NK-92 treated with Interleukin-12 subunit alpha and Interleukin-12 subunit beta, amount 100 ng/mL, for 24 hours (cell line): ENCODE results near the gene RBM24.
"Not testable (repeated sequence)": the region's sequence is repeated elsewhere in the genome, so short reads cannot be mapped to it uniquely, and the experiment has no call there.

Experiments
- DNase-seq: peaks from one replicate; lab custom pipeline; 2025; lab: John Stamatoyannopoulos, UW

The RBM24 gene

DNA sequence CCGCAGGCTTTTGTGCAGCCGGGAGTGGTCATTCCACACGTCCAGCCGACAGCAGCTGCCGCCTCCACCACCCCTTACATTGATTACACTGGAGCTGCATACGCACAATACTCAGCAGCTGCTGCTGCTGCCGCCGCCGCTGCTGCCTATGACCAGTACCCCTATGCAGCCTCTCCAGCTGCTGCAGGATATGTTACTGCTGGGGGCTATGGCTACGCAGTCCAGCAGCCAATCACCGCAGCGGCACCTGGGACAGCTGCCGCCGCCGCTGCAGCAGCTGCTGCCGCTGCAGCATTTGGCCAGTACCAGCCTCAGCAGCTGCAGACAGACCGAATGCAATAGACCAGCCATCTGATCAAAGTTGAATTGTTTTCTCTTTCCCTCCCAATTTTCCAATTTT, 10.6 kb downstream of the RBM24 start:
- DNase-seq = no peak

DNA sequence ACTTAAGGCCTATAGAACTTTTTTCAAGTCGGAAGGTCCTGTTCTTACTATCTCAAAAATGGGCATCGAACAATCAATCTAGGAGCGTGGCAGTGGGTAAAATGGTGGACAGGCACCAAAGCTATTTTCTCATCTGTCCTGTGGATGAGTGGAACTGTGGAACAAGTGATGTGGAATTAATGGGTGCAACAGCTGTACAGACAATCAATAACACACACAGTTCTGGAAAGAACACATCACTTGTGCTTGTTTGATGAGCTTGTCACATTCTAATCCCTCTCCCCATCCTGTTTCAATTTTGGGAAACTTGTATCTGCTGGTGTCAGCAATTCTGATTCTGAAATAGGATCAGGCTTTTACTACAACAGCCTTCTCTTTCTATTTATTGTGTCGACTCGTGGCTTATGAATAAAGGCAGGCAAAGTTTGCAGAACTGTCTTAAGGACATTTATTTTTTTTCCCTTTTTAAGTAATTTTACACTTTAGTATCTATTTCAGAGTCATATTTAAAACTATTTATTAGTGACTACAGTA, 11.5 kb downstream of the RBM24 start:
- DNase-seq = no peak

DNA sequence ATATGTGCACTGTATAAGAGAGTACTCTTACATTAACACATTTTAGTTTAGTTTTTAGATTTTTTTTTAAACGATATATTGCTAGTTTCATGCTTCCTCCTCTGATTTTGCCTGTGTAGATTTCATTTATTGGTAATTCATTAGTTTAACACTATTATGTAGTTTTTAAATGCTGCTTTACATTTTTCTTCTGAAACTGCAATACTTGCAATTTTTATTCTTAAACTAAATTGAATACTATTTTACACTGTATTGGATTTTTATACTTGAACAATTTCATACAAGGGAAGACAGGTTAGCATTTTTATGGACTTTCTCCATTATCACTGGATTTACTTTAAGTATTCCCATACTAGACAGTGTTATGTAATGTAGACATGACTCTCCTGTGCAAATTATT, 12.2 kb downstream of the RBM24 start:
- no peak for DNase-seq

DNA sequence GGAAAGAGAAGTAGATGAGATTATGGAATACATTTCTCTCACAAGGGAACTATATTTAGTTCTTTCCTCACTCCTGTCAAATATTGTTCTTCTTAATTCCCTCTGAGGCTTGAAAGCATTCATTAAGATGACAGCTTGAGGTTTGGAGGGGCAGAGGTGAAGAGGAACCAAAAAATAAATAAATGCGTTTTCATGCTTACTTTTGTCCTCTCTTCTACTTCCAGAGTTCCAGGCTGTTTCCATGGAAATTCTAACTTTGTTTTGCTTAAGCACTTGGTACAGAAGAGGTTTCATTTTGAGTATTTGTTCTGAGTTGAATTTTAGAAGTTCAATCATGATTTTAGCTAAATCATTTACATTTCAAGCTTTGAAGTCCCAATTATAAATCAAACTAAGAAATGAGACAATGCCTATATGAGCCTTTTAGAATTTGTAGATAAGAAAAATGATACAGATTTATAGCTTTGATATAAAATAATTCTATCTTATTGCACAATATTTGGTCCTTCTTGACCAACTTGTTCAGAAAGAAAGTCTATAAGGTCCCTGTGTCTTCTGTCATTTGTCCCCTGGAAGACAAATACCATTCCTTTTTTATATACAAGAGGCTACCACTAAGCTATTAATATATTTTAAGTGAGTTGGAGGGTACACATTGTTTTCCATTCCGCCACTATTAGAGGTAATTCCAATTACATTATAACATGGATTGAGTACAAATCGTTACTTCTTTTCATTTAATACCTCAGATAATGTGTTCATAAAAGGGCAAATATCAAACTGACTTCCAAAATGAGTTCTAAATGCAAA, 16.3 kb downstream of the RBM24 start:
- no peak for DNase-seq

DNA sequence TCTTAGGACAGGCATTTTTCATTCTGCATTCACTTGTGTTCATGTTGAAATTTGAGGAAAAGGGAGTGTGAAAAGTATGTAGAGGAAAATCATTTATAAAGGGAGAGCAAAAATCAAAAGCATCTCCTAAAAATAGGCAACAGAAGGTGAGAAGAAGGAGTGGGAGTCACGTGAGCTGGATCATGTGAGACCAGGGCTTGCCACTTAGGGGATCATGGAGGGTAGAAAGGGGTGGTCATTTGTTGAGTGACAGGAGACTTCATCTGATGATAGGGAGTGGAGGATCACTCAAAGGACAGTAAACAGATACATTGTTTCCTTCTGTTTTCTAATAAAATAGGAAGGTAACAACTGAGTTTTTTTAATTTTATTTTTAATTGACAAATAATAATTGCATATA, 17.1 kb downstream of the RBM24 start:
- DNase-seq = no peak

DNA sequence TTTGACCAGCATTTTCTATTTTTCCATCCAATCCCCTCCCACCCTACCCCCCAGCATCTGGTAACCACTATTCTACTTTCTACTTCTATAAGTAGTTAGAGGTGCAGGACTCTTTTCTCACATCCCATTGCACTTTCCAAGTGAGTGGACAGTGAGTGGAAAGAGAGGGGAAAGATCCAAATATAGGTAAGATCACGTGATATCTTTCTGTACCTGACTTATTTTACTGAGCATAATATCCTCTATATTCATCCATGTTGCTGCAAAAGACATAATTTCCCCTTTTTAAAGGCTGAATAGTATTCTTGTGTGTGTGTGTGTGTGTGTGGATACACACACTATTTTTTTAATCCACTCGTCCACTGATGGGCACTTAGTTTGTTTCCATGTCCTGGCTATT, 18.1 kb downstream of the RBM24 start:
- no peak for DNase-seq

DNA sequence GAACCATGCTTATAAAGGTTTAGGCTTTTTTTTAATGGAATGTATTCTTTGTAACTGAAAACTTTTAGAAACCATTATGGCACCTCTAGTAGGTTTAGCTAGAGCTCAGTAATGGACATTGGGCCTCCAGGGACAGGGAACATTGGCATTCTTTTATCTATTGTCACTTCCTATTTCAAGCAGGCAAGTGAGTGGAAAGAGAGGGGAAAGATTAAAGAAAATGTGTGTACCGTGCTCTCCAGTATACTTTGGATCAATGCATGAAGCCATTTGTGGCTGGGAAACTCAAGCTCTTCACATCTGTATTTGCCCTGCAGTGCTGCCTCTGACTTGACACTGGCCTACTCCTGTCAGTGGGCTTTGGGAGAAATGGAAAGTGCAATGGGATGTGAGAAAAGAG, 18.6 kb downstream of the RBM24 start:
- no peak for DNase-seq

DNA sequence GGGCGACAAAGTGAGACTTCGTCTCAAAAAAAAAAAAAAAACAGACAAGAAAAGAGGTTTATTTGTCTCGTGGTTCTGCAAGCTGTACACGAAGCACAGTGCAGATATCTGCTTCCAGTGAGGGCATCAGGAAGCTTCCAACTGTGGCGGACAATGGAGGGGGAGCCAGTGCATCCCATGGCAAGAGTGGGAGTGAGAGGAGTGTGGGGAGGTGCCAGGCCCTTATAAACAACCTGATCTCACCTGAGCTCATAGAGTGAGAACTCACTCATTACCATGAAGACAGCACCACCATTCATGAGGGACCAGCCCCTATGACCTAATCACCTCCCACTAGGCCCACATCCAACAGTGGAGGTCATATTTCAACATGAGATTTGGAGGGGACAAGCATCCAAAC, 19.5 kb downstream of the RBM24 start:
- DNase-seq = no peak

DNA sequence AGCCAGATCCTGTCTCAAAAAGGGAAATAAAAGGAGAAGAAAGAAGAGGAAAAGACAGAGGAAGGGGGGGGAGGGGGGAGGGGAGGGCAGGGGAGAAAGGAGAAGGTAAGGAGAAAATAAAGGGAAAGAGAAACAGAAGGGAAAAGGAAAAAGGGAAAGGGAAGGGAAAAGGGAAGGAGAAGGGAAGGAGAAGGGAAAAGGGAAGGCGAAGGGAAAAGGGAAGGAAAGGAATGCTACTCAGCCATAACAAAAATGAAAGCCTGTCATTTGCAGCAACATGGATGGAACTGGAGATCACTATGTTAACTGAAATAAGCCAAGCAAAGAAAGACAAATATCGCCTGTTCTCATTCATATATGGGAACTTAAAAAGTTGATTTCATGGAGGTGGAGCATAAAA, 22.3 kb downstream of the RBM24 start:
- no peak for DNase-seq

DNA sequence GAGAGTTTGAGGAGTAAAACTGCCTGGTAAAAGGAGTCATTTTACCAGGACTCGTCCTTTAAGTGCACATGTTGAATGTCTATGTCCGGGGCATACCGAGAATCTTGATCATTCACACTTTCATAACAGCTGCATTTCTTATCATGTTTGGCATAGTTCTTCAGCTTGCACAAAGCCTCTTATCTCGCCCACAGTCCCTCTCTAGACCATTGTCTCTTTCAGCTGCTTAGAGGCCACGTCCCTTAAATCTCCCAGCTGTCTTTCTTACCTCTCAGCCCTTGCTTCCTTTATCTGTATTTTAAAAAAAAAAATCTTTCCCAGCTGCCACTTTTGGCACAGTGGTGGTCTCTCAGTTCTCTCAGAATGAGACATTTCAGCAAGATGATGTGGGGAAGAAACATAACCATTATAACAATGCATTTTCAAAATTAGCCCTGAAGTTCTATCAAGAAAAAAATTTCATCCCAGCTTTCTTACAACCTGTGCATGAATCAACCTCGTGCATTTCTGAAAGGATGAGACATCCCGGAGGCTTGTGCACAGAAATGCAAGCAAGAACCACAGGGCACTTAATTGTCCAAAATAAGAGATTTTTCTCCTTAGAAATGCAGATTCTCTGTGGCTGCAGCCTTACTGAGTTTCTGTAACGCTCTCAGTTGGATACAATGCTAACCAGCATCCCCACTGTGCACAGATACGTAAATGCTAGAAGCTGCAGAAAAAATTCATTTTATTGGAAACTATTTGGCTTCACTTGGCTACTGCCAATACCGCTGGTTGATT, 24.2 kb downstream of the RBM24 start:
- DNase-seq = no peak

DNA sequence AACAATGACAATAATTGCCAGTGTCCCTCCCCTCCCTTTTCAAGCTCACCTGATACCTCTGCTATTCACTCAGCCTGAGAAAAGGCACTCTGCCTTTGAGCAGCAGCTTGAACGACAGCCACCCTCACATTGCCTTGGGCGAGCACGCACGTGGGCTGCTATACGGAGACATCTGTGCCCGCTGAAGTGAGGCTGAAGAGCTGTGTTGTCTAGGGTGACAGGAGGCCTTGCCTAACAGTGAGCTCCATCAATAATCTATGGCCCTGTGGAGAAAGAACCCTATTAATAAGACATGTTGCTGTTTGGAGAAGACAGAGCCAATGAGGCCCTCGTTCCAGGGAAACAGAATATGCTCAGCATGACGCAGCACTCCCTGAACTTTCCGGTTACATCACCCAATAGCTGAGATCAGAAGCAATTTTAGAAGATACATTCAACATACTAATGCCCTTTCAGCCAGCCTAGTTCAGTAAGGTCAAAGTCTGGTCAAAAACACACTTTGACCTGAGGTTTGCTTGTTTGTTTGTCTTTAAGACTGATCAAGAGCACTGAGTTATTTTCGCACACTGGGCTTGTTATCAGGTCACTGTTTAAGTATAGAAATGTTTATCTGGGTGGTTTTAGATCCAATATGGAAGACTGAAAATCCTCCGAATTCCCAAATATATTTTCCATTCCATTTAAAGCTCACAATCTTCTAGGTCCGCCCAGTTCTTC, 30.6 kb downstream of the RBM24 start:
- DNase-seq = no peak

DNA sequence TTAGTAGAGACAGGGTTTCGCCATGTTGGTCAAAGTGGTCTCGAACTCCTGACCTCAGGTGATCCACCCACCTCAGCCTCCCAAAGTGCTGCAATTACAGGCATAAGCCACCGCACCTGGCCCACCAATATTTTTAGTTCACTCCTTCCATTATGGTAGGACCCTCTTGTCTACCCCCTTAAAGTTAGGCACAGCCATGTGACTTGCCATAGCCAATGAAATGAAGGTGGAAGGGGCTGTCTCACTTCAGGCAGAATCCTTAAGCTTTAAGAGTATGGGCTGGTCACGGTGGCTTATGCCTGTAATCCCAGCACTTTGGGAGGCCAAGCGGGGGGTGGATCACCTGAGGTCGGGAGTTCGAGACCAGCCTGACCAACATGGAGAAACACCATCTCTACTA, 32.1 kb downstream of the RBM24 start:
- not testable (repeated sequence) for DNase-seq

DNA sequence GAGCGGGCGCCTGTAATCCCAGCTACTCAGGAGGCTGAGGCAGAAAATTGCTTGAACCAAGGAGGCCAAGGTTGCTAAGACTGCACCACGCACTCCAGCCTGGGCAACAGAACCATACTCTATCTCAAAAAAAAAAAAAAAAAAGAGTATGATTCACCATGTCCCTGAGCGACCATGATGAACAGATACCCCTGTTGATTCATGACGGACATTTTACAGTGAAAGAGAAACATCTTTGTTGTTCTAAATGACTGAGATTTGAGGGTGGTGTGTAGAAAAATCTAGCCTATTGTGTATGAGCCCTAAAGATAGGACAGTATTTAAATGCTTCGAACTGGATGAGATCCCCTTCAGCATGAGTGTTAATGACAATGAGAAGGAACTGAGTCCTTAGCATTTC, 32.8 kb downstream of the RBM24 start:
- no peak for DNase-seq

DNA sequence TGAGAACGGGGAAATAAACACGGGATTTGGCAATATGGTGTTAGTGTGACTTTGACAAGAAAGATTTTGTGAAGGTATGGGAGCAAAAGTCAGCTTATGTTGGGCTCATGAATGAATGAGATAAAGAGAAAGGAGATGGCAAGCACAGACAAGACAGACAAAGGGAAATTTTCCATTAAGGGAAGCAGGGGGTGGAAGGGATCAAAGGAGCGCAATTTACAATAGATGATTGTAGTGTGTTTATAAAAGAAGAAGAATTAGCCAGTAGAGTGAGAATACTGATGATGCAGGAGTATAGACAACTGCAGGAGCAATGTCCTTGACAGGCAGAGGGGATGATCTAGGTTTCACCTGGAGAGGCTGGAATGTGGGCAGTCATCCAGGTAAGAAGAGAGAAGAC, 34.1 kb downstream of the RBM24 start:
- DNase-seq = no peak

DNA sequence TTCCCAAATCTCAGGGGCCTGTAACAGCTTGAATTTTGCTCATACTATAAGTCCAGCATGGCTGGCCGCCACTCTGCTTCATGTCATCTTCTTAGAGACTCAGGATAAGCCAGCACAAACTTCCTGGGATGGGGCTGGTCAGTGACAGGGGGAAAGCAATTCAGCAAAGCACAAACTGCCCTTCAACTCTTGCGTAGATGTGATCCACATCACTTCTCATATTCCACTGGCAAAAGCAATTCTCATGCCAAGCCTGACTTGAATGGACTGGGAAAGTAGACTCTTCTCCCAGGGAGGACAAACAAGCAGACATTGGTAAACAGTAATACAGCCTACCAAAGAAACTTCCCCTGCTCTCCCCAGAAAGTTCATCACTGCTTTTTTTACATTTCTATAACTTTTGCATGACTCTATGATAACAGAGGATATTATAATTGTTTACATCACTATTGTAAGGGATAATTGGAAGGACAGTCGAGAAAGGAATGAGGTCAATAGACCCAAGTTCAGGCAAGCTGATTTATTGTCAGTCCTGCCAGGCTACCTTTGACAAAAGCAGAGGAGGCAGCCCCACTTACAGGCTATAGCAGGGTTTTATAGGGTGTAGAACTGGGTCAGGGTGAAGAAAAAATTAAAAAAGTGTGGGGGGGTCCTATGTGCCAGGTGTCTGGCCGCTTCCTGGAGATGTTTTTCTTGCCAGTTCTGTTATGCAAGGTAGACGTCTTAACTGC, 37.4 kb downstream of the RBM24 start:
- no peak for DNase-seq

DNA sequence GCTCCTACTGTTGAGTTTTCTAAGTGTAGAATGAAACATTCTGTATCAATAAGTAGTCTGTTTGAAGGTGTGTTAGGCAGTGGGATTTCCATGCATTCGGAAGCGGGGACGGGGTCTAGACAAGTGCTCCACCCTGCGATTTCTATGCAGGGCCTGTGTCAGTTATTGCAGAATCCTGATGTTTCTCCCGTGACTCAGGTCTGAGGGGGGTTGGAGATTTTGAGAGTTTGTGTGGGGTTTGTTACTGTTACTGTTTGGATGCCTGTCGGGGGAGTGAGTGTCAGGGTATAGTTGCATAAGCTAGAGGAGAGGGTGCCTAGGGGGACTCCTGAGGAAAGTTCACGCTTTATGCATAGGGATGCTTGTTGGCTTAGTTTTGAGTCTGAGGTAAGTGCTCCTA, 39.1 kb downstream of the RBM24 start:
- not testable (repeated sequence) for DNase-seq

DNA sequence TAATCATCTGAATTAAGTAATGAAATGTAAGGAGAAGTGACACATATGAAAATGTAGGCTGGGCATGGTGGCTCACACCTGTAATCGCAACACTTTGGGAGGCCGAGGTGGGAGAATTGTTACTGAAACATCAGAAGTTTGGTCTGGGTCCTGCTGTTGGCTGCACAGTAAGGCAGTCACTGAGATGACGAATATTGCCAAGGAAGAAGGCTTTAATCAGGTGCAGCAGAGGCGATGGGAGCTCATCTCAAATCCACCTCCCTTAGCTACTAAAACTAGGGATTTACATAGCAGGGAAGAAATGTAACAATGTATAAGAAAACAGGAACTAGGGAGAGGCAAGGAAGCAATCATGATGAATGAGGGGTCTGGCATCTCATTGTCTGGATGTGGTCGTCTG, 50.1 kb downstream of the RBM24 start:
- DNase-seq = no peak

DNA sequence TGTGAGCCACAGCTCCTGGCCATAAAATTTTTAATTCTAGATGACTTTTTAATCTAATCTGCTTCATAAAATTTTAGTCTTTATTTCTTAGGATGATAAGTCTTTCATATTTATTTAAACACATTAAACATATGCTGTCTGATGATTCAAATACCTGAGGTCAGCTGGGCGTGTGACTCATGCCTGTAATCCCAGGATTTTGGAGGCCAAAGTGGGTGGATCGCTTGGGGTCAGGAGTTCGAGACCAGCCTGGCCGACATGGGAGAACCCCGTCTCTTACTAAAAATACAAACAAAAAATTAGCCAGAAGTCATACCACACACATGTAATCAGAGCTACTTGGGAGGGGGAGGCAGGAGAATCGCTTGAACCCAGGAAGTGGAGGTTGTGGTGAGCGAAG, 53.1 kb downstream of the RBM24 start:
- DNase-seq = no peak

DNA sequence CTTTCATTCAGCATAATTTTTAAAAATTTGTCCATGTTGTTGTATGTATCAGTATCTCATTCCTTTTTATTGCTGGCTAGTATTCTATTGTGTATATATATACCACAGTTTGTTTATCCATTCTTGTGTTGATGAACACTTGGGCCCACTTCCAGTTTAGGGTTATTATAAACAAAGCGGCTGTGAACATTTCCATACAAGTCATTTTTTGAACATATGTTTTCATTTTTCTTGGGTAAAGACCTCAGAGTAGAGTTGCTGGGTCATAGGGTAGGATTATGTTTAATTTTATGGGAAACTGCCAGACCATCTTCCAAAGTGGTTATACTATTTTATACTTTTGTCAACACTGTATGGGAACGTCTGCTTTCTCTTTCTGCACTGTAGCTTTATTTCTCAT, 55.3 kb downstream of the RBM24 start:
- no peak for DNase-seq

DNA sequence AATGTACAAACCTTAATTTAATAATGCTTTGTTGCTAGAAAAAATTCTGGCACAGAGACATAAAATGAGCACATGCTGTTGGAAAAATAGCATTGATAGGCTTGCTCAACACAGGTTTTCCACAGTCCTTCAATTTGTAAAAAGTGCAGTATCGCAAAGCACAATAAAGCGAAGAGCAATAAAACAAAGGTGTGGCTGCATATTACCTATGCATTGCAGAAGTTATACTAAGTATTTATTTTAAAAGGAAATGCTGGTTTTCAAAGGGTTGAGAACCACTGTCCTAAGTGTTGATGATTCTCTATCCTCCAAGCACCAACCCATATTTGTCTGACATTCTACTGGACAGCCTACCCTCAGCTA, 58.1 kb downstream of the RBM24 start:
- no peak for DNase-seq

DNA sequence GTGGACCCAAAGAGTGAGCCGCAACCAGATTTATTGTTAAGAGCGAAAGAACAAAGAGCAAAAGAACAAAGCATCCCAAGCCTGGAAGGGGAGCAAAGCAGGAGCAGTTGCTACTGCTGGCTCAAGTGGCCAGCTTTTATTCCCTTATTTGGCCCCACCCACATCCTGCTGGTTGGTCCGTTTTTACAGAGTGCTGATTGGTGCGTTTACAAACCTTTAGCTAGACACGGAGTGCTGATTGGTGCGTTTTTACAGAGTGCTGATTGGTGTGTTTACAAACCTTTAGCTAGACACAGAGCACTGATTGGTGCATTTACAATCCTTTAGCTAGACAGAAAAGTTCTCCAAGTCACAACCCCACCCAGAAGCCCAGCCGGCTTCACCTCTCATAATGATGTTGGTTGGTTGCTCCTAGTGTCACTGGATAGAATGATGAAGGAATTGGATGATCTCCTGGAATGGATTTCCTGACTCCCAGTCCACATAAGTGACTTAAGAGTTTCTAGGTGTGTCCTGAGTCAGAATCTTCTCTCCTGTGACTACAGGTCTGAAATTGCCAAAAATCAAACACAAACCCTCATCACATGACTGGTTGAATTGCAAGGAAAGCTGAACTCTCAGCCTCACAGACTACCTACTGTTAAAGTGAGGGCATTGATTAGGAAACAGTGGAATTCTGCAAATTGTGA, 60.1 kb downstream of the RBM24 start:
- no peak for DNase-seq

DNA sequence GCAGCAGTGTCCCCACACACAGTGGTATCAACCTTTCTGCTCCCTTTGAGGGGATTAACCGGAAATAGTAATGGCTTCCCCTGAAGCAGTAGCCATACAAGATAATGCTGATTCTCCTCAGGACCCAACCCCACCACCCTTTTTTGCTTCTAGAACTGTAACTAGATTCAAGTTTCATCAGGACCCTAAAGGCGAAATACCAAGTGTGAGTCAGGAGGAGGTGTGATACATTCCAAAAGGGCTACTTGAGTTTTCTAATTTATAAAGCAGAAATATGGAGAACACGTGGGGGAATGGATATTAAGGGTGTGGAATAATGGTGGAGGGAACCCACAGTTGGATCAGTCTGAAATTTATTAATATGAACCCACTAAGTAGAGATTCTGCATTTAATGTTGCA, 60.7 kb downstream of the RBM24 start:
- DNase-seq = no peak
